Naive thymus-derived CD4-positive, alpha-beta T cell (primary cell): Measurements from ENCODE around the gene PRSS35. TPM values are rescaled to one million over a fixed set of nuclear protein-coding genes. Genes with fewer than 3 reads are reported as not detected.
"Not testable (repeated sequence)": the region's sequence is repeated elsewhere in the genome, so short reads cannot be mapped to it uniquely, and the experiment has no call there.

Experiments
- ATAC-seq: fragments of 150-1000 bp; cut with Tn5 transposase; 2 replicates; pipeline ENCODE4 v1.10.0; 2021; ENCODE audit warnings: mild to moderate bottlenecking, moderate library complexity
- CTCF ChIA-PET: fragments of 350-600 bp; sonication (Branson Sonifier 250); formaldehyde crosslinking; loops from one replicate; lab custom pipeline; 2021; ENCODE audit warnings: antibody characterized with exemption; lab: Charles Lee
- POLR2A ChIA-PET: fragments of 350-600 bp; sonication (Branson Sonifier 250); formaldehyde crosslinking; loops from one replicate; lab custom pipeline; 2021; ENCODE audit warnings: antibody characterized with exemption, inconsistent platforms; lab: Charles Lee
- DNase-seq, 9 donors: peaks; one replicate each; pipeline versions ENCODE4 v3.0.0 to v3.0.0-alpha.2; 2020 to 2022; ENCODE audit warnings: mixed read lengths in 1 of 9
- H3K27ac ChIP-seq: one replicate; pipeline ENCODE4 v1.7.0; 2013; ENCODE audit warnings: mild to moderate bottlenecking, low read depth, low read length, moderate library complexity
- H3K27me3 ChIP-seq, 2 donors: one replicate each; pipeline ENCODE4 v1.7.0; 2013; ENCODE audit warnings: low read length in 2 of 2, mild to moderate bottlenecking in 2 of 2, moderate library complexity in 2 of 2; ENCODE audit not compliant: control insufficient read depth in 2 of 2, insufficient read depth in 2 of 2
- H3K36me3 ChIP-seq, 3 experiments: 1 replicate in 2 of 3; 2 replicates in 1 of 3; pipeline ENCODE4 v1.7.0; 2013; ENCODE audit warnings: low read length in 3 of 3, mild to moderate bottlenecking in 3 of 3, moderate library complexity in 1 of 3; ENCODE audit not compliant: insufficient read depth in 3 of 3, control insufficient read depth in 2 of 3
- H3K4me1 ChIP-seq, 2 donors: one replicate each; pipeline ENCODE4 v1.7.0; 2013; ENCODE audit warnings: low read length in 2 of 2, mild to moderate bottlenecking in 2 of 2, moderate library complexity in 1 of 2; ENCODE audit not compliant: control insufficient read depth in 2 of 2, insufficient read depth in 2 of 2
- H3K4me3 ChIP-seq: 2 replicates; pipeline ENCODE4 v1.7.0; 2013; ENCODE audit warnings: mild to moderate bottlenecking, low read length
- H3K9me3 ChIP-seq, 3 experiments: 1 replicate in 2 of 3; 2 replicates in 1 of 3; pipeline ENCODE4 v1.7.0; 2013; ENCODE audit warnings: low read length in 3 of 3; ENCODE audit not compliant: control insufficient read depth in 2 of 3
- H3K27ac Mint-ChIP-seq, 9 donors: one replicate each; pipeline ENCODE4 v1.8.0; 2020 to 2022; ENCODE audit warnings: mixed read lengths in 9 of 9, mild to moderate bottlenecking in 8 of 9, moderate library complexity in 5 of 9, inconsistent platforms in 2 of 9
- H3K27me3 Mint-ChIP-seq, 5 donors: one replicate each; pipeline ENCODE4 v1.8.0; 2021 to 2022; ENCODE audit warnings: mixed read lengths in 5 of 5, mild to moderate bottlenecking in 1 of 5
- H3K36me3 Mint-ChIP-seq, 5 donors: one replicate each; pipeline ENCODE4 v1.8.0; 2020 to 2022; ENCODE audit warnings: mixed read lengths in 5 of 5, mild to moderate bottlenecking in 3 of 5, inconsistent platforms in 1 of 5
- H3K4me1 Mint-ChIP-seq, 7 donors: one replicate each; pipeline ENCODE4 v1.8.0; 2020 to 2022; ENCODE audit warnings: mixed read lengths in 7 of 7, mild to moderate bottlenecking in 3 of 7, inconsistent platforms in 1 of 7
- H3K4me3 Mint-ChIP-seq, 10 donors: one replicate each; pipeline ENCODE4 v1.8.0; 2020 to 2022; ENCODE audit warnings: mild to moderate bottlenecking in 10 of 10, mixed read lengths in 10 of 10, moderate library complexity in 6 of 10, inconsistent platforms in 2 of 10
- H3K9me3 Mint-ChIP-seq, 11 donors: one replicate each; pipeline ENCODE4 v1.8.0; 2020 to 2022; ENCODE audit warnings: mixed read lengths in 11 of 11, mild to moderate bottlenecking in 4 of 11, inconsistent platforms in 1 of 11, moderate library complexity in 1 of 11
- intact Hi-C, 2 donors: fragments of 100-400 bp; cut with micrococcal nuclease; formaldehyde crosslinking; loops; one replicate each; pipeline ENCODE4 v1.15.1; 2023
- polyA plus RNA-seq, 2 donors: library from polyadenylated mRNA; unstranded; fragments of 300-500 nt; fragmentation: Illumina TruSeq; gene quantifications; one replicate each; pipeline ENCODE4 v1.2.3, GENCODE V29; 2021
- total RNA-seq, 6 experiments: library from RNA in 5 of 6; stranded (reverse) in 5 of 6; gene quantifications; 1 replicate in 5 of 6; 2 replicates in 1 of 6; pipeline ENCODE4 v1.2.3 and lab custom pipeline; 2021 to 2026

PRSS35 gene
- total and polyA plus RNA-seq, 7 experiments from 2014 or later = not detected

DNA sequence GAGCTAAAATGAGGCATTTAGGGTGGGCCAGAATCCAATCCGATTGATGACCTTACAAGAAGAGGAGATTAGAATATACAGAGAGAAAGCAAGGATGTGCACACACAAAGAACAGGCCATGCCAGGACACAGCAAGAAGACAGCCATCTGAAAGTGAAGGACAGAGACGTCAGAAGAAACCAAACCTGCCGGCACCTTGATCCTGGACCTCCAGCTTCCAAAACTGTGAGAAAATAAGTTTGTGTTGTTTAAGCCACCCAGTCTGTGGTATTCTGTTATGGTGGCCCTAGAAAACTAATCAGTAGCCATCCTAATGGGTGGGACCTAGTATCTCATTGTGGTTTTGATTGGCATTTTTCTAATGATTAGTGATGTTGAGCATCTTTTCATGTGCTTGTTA is 41.7 kb upstream of the PRSS35 start:
- ATAC-seq (no peak), DNase-seq (no peak)
- Mint-ChIP-seq H3K4me3 (no peak overlapping the region), H3K27ac (no peak overlapping the region), H3K36me3 (no peaks in the 10 kb centered on the region), H3K4me1 (no peaks in the 10 kb centered on the region), H3K9me3 (peaks cover 0 to 3% (median 0%) of the 10 kb centered on the region in 11 donors), H3K27me3 (peaks cover 2 to 13% (median 8%) of the 10 kb centered on the region in 5 donors)
- CTCF ChIA-PET = no interaction called here
- Histone ChIP-seq H3K27me3 (no peaks in the 10 kb centered on the region), H3K9me3 (no peaks in the 10 kb centered on the region), H3K27ac (no peak overlapping the region), H3K4me1 (no peaks in the 10 kb centered on the region), H3K4me3 (no peak overlapping the region), H3K36me3 (no peaks in the 10 kb centered on the region)
- POLR2A ChIA-PET = no interaction called here
- intact Hi-C loops = no loop called here

DNA sequence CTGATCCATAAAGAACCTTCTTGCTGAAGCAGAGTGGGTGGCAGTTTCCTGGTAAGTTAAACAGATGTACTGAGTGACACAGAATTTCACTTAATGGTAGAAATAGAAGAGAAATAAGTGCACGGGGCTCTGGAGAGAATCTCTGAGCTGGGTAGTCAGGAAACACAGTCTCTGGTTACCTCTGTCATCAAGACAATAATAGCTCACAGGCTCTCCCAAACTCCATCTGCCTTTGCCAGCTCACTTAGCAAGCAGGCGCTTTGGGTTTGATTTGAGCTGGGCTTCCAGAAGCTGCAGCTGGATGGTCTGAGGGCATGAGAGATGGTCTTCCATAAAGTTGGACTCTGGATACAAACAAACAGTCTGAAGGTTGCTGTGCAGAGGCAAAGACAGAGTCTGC is 39.6 kb upstream of the PRSS35 start:
- ATAC-seq (no peak), DNase-seq (no peak)
- CTCF ChIA-PET = no interaction called here
- Histone ChIP-seq H3K27me3 (no peaks in the 10 kb centered on the region), H3K4me3 (no peak overlapping the region), H3K36me3 (no peaks in the 10 kb centered on the region), H3K27ac (no peak overlapping the region), H3K4me1 (no peaks in the 10 kb centered on the region), H3K9me3 (no peaks in the 10 kb centered on the region)
- no peaks in the 10 kb centered on the region for H3K4me1 Mint-ChIP-seq
- intact Hi-C loops = no loop called here
- H3K27me3 Mint-ChIP-seq = peaks cover 2 to 18% (median 7%) of the 10 kb centered on the region in 5 donors
- no peaks in the 10 kb centered on the region for H3K36me3 Mint-ChIP-seq
- POLR2A ChIA-PET = no interaction called here
- peaks cover 0 to 3% (median 0%) of the 10 kb centered on the region in 11 donors for H3K9me3 Mint-ChIP-seq
- no peak overlapping the region for H3K4me3 Mint-ChIP-seq
- H3K27ac Mint-ChIP-seq = no peak overlapping the region

DNA sequence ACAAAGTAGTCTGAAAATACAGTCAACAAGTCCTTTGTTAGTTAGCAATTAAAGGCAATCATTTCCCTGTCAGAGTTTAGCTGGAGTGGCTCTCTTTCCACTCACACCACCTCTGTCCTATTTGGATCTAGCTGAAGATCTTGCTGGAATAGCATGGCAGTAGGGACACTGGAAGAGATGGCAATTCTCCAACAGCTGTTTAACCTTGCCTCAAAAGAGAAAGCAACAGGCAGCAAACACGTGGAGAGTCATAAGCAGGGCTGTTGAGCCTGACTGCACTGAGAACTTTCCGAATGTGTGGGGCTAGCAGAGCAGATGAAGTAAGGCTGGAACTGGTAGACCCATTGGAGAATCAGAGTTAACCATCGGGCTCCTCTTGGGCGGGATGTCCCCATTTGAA is 38.0 kb upstream of the PRSS35 start:
- Histone ChIP-seq H3K36me3 (no peaks in the 10 kb centered on the region), H3K9me3 (no peaks in the 10 kb centered on the region), H3K4me1 (no peaks in the 10 kb centered on the region), H3K27me3 (no peaks in the 10 kb centered on the region), H3K27ac (no peak overlapping the region), H3K4me3 (no peak overlapping the region)
- Mint-ChIP-seq H3K27me3 (peaks cover 0 to 18% (median 10%) of the 10 kb centered on the region in 5 donors), H3K9me3 (peaks cover 0 to 3% (median 0%) of the 10 kb centered on the region in 11 donors), H3K27ac (no peak overlapping the region), H3K4me1 (no peaks in the 10 kb centered on the region), H3K4me3 (no peak overlapping the region), H3K36me3 (no peaks in the 10 kb centered on the region)
- intact Hi-C loops = no loop called here
- DNase-seq (no peak), ATAC-seq (no peak)
- ChIA-PET CTCF (no interaction called here), POLR2A (no interaction called here)

DNA sequence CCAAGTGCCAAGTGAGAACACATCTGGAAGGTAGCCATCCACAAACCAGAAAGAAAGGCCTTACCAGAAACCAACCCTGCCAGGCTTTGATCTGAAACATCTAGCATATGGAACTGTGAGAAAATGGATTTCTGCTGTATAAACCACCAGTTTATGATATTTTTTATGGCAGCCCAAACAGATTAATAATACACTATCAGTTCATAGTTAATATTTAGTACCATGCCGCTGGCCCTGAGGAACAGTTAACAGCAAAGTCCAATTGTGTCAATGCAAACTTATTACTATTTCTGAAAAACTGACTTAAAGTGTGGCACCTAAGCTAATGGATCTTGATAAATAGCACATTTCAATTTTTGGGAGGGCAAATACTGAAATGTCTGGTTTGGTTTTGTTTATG is 35.4 kb upstream of the PRSS35 start:
- Mint-ChIP-seq H3K4me3 (no peak overlapping the region), H3K27me3 (peaks cover 0 to 15% (median 12%) of the 10 kb centered on the region in 5 donors), H3K36me3 (no peaks in the 10 kb centered on the region), H3K4me1 (peaks cover 0 to 2% (median 0%) of the 10 kb centered on the region in 7 donors), H3K27ac (no peak overlapping the region), H3K9me3 (peaks cover 0 to under 1% (median 0%) of the 10 kb centered on the region in 11 donors)
- intact Hi-C loops = no loop called here
- H3K27me3 ChIP-seq = no peaks in the 10 kb centered on the region
- H3K4me3 ChIP-seq = no peak overlapping the region
- ATAC-seq (no peak), DNase-seq (no peak)
- H3K27ac ChIP-seq = no peak overlapping the region
- no peaks in the 10 kb centered on the region for H3K36me3 ChIP-seq
- ChIA-PET POLR2A (no interaction called here), CTCF (no interaction called here)
- H3K4me1 ChIP-seq = no peaks in the 10 kb centered on the region
- no peaks in the 10 kb centered on the region for H3K9me3 ChIP-seq

DNA sequence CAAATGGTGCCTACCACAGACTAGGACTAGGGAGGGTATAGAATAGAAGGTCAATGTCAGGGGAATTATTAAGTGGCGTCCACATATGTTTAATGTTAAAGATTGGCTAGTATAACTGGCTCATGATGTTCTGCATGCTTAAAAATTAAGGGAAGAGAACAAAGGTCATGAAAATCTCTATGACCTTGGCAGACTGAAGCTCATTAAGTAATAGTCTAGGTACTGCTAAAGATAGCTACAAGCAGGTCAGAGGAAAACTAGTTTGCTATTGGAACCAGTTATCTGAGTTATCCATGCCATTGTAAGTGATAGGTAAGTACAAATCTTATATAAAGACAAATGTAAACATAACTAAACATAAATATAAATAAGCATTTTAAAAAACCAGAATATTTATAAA is 32.9 kb upstream of the PRSS35 start:
- ATAC-seq (no peak), DNase-seq (no peak)
- no peaks in the 10 kb centered on the region for H3K9me3 ChIP-seq
- intact Hi-C loops = no loop called here
- H3K4me3 ChIP-seq = no peak overlapping the region
- POLR2A ChIA-PET = no interaction called here
- no peaks in the 10 kb centered on the region for H3K27me3 ChIP-seq
- CTCF ChIA-PET = no interaction called here
- H3K4me1 ChIP-seq = no peaks in the 10 kb centered on the region
- Mint-ChIP-seq H3K4me1 (peaks cover 0 to 2% (median 0%) of the 10 kb centered on the region in 7 donors), H3K27me3 (peaks cover 0 to 19% (median 11%) of the 10 kb centered on the region in 5 donors), H3K36me3 (no peaks in the 10 kb centered on the region), H3K27ac (no peak overlapping the region), H3K4me3 (no peak overlapping the region), H3K9me3 (no peaks in the 10 kb centered on the region)
- H3K27ac ChIP-seq = no peak overlapping the region
- no peaks in the 10 kb centered on the region for H3K36me3 ChIP-seq

DNA sequence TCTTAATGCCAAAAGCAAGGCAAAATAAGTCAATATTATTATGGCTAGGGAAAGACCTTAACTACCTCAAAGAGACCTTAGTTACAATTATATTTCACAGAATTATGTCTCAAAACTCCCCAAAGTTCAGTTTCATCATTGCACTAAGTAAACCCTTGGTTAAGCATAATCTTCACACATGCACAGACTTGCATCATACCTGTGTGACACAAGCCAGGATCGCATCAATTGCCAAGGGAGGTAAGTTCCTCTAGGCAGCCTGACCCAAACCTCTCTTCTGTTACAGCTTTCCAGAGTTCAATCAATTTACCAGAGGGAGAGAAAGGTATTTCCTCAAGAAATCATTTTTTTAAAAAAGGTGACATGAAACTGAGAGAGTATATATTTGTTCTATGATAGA is 31.9 kb upstream of the PRSS35 start:
- Histone ChIP-seq H3K4me1 (no peaks in the 10 kb centered on the region), H3K36me3 (no peaks in the 10 kb centered on the region), H3K4me3 (no peak overlapping the region), H3K9me3 (no peaks in the 10 kb centered on the region), H3K27me3 (no peaks in the 10 kb centered on the region), H3K27ac (no peak overlapping the region)
- DNase-seq (no peak), ATAC-seq (no peak)
- no peak overlapping the region for H3K27ac Mint-ChIP-seq
- H3K4me3 Mint-ChIP-seq = no peak overlapping the region
- POLR2A ChIA-PET = no interaction called here
- peaks cover 0 to 2% (median 0%) of the 10 kb centered on the region in 7 donors for H3K4me1 Mint-ChIP-seq
- H3K27me3 Mint-ChIP-seq = peaks cover 0 to 19% (median 9%) of the 10 kb centered on the region in 5 donors
- peaks cover 0 to 2% (median 0%) of the 10 kb centered on the region in 11 donors for H3K9me3 Mint-ChIP-seq
- H3K36me3 Mint-ChIP-seq = no peaks in the 10 kb centered on the region
- intact Hi-C loops = no loop called here
- CTCF ChIA-PET = no interaction called here

DNA sequence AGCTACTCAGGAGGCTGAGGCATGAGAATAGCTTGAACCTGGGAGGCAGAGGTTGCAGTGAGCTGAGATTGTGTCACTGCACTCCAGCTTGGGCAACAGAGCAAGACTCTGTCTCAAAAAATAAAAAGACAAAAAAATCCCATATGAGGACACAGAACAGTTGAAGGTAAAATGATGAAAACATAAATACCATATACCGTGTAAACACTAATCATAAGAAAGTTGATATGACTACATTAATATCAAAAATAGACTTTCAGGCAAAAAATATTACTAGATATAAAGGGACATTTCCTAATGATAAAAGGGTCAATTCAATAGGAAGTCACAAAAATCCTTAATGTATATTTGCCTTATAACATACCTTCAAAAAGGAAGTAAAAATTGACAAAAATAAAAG is 30.4 kb upstream of the PRSS35 start:
- POLR2A ChIA-PET, H3K4me3 ChIP-seq, H3K27me3 ChIP-seq, CTCF ChIA-PET, H3K4me3 Mint-ChIP-seq, ATAC-seq, H3K36me3 Mint-ChIP-seq, DNase-seq, H3K27ac Mint-ChIP-seq, H3K4me1 ChIP-seq, H3K36me3 ChIP-seq, intact Hi-C loops, H3K9me3 ChIP-seq, H3K27ac ChIP-seq, H3K4me1 Mint-ChIP-seq, H3K9me3 Mint-ChIP-seq: not testable (repeated sequence)
- peaks cover 0 to 19% (median 7%) of the 10 kb centered on the region in 5 donors for H3K27me3 Mint-ChIP-seq
